ENCODE measurements around the gene NRG2. TPM values are rescaled to one million over a fixed set of nuclear protein-coding genes. Genes with fewer than 3 reads are reported as not detected.

The NRG2 gene
- total RNA-seq, 1 experiment from 2014 or later, result 0.17 TPM

DNA sequence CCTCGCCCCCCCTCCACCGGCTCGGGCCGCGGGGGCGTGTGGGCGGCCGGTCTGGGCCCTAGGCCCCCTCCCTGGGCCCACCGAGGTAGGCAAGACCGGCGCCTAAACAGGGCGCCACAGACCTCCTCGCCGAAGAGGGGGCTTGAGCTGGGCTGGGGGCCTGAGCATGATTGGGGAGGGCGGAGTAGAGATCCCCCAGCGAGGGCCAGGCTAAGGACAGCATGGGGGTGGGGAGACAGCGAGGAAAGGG is 138.6 kb downstream of the NRG2 start:
- DNase-seq (ENCODE audit: low read depth), result no peak

DNA sequence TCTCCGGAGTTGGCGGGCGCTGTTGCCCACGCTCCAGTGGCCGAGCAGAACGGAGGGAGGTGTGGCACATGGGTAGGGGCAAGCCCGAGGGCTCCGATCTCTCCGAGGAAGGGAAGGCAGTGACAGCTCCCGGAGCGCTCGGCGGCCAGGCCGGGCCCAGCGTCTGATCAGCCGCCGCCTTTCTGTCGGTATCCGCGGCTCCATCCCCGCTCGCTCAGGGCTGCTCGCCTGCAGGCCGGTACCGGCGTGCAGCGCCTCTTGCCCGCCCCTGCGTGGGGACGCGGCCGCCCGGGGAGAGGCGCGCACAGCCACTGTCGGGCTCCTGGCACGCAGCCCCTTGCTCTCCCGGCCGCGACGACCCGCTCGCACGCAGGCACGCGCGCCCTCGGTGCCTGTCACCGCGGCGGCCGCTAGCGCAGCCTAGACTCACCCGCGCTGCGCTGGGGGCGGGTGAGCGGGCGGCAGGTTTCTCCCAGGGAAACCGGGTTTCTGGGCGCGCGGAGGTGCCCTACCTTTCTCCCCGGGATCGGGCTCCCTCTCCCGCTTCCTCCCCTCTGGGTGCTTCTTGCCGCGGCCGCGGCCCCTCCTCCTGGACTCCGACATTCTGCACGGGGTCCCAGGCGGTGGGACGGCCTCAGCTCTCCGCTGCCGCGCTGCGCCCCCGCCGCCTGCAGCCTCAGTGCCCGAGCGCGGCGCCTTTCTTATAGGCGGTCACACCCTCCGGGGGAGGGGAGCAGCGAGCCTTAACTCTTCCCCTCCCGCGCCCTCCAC is 139.1 kb downstream of the NRG2 start:
- DNase-seq (ENCODE audit: low read depth), result peak; percentile 25

DNA sequence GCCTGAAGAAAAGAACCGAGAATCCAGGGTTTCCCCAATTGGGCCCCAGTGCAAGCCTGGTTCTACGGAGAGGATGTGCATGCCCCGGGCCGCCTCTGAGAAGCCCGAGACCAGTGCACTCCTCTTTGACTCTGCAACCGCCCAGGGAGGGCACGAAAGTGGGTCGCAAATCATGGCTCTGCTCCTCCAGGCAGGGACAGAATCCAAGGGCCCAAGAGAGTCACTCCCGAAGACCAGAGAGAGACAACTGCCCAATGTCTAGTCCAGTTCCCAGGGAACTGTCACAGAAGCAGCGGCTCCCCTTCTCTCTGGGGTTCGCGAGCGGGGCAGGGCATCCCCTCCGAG is 139.7 kb downstream of the NRG2 start:
- no peak for DNase-seq (ENCODE audit: low read depth)

DNA sequence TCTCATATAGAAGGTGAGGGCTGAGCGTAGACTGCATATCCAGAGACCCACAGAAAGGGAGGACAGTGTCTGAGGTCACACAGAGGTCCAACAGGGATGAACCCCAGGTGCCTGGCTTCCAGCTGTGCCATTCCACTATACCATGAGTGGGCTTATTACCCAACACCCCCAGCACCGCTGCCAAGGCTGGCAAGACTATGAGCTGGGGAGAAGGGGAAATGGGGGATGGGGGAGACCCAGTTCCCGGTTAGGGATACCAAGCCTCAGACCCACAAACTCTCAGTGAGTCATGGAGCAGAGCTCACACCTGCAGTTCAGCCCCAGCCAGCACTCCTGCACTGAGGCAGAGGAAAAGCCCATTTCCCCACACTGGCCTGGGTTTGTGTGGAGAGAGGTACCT is 141.1 kb downstream of the NRG2 start:
- no peak for DNase-seq (ENCODE audit: low read depth)

DNA sequence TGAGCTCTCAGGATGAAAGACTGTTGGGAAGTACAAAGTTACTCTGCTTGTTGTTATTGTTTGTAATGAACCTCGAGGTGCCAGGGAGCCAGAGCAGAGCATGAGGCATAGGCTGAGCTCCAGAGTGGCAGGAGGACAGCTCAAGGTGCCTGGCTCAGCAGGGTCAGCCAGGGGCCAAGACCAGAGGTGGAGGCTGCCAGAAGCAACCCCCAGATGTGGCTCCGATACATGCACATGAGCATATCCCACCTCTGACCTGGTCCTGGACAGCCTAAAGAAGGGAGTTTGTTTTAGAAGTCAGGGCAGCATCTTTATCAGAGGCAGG is 141.9 kb downstream of the NRG2 start:
- no peak for DNase-seq (ENCODE audit: low read depth)

DNA sequence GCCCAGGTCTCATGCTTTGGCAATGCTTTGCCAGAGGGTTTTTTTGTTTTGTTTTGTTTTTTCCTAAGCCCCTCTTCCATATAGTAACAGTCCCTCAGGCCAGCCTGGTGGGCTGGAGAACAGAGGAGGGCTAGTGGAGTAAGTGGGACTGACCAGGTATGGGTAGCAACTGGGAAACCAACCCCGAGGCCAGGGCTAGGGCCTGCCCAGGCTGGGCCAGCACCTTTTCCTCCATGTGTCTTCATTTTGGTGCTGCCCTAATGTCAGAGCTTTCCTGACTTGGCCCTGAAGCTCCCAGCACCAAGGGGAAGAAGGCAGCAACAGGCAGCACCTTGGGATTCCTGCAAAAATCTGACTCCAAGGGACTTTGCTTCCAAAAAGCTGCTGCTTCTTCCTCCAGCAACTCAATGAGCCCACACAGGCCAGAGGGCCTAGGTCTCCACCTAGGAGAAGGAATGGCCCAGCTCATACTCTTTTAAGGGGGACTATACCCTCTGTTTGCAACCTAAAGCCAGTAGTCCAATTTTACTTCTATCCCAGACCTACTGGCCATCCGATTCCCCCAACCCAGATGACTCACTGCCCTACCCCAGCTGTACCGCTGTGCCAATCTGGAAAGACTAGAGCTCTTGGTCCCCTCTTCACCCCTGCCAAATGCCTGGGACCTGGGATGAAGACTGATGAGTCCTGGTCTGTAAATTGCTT is 142.4 kb downstream of the NRG2 start:
- no peak for DNase-seq (ENCODE audit: low read depth)

DNA sequence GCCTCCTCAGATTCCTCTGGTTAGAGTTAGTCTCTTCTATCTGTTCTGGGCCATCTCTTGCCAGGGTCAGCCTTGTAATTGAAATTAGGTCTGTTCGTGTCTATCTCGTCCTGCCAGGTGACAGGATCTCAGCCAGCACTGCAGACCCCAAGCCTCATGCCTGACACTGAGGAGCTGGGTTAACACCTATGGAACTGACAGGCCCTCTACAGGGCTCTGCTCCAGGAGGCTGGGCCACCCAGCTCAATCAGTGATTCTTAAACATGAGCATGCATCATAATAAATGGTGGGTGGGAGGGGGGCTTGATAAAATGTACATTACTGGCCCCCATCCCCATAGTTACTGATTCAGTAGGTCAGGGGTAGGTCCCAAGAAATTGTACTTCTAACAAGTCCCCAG is 144.1 kb downstream of the NRG2 start:
- DNase-seq (ENCODE audit: low read depth), result no peak

DNA sequence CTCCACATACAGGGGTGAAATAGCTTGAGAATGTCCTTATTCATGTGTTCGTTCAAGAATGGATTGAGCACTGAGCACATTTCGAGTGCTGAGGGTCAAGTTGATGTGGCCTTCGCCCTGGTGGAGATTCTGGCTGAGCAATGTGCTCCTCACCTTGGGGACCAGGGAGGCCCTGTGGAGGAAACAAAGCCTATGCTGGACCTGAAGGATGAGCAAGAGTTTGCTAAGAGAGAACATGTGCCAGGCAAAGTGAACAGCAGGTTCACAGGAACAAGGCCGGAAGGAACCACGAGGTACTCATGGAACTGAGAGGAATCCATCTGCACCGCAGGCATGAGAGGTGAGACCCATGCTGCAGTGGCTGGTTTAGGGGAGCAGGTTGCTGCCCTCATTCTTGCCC is 145.1 kb downstream of the NRG2 start:
- no peak for DNase-seq (ENCODE audit: low read depth)

DNA sequence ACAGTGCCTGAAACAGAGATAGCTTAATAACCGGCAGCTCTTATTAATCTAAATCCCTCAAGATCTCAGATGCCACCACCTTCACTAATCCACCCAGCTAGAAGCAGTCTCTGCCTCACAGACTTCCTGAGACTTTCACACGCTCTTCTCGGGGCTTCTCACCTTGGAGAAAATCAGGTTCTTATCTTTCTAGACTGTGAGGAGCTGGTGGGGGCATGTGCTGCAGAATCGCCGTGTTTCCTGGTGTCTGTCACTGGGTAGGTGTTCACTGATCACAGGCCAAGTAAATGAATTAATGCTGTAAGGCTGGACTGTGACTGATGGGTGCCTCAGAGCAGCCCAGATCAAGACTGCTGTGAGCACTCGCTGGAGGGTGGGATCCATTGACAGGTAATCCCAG is 145.8 kb downstream of the NRG2 start:
- DNase-seq (ENCODE audit: low read depth), result no peak

DNA sequence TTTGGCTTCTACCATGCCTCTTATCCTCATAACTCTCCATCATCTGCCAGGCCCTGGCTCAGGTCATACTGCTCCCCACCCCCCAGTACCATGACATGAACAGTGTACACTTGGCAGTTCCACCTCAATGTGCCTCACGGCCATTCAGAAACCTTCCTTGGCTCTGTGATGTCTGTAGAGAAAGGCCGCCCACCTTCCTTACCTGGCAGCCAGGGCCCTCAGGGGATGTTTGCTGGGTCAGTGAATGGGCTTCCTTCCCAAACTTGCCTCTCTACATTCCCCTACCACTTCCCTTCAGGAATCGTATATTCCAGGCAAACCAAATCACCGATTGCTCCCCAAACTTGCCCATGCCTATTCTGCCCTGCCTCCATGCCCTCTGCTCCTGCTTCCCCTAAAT is 146.4 kb downstream of the NRG2 start:
- no peak for DNase-seq (ENCODE audit: low read depth)

DNA sequence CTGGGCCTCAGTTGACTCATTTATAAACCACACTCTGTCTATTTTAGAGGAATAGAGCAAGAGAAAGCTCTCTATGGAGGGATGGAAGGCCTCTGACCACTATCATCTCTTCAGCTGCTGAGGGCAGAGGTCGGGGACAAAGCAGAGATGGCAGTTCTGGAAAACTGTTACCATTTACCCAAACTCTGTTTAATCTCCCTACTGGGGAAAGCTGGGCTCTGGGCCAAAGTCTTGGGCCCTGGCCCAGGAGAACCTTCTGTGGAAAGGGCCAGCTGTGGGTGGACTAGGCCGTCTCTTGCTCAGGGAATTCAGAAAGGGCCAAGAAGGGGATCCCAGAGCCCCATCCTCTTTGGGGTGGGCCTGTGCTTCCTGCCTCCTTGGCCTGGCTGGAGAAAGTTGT is 147.5 kb downstream of the NRG2 start:
- DNase-seq (ENCODE audit: low read depth), result no peak

DNA sequence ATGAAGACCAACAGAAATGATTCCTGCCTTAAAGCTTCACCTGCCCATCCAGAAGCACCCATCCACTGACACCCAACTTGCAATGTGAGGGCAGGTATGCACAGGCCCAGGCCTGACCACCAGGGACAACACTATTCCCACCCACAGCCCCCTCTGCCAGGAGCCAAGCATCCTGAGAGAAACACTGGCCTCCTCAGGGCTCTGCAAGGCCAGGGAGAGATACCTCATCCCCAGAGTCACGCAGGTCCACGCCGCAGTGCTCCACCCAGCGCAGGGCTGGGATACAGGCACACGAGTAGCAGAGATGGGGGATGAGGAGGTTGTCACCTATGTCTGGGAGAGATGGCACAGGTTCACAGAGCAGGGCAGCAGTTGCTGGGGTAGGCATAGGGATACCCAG is 148.1 kb downstream of the NRG2 start:
- DNase-seq (ENCODE audit: low read depth), result no peak

DNA sequence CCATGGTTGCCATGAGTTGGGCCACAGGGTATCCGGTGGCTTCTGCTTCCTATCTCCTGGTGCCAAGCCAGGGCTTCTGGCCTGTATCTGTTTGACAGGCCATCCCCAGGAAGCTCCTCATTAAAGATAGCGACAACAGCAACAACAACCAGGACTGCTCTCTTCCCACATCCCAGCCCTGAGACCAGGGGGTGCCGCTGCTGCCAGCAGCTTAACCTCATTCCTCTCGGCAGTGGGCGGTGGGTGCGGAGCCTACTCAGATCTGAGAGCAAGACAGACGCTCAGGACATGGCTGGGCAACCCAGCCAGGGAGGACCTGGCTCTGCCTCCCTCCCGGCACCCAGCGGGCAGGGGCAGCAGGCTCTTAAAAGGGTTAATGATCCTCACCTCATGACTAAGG is 149.2 kb downstream of the NRG2 start:
- no peak for DNase-seq (ENCODE audit: low read depth)

DNA sequence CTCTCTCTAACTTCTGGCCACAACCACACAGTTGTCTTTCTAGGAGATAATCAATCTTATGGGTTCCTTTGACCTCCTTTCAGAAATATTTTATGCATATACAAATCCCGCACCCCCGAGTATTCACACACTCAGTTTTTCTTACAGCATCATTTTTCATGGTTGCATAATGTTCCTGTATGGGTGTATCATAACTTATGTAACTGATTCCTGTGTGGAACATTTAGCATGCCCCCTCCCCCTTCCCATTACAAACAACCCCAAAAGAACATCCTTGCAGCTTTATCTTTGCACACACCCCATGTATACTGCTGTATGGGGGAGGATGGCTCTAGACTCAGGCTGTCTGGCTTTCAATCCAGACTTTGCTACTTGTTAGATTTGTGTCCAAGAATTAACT is 153.7 kb downstream of the NRG2 start:
- DNase-seq (ENCODE audit: low read depth), result no peak

DNA sequence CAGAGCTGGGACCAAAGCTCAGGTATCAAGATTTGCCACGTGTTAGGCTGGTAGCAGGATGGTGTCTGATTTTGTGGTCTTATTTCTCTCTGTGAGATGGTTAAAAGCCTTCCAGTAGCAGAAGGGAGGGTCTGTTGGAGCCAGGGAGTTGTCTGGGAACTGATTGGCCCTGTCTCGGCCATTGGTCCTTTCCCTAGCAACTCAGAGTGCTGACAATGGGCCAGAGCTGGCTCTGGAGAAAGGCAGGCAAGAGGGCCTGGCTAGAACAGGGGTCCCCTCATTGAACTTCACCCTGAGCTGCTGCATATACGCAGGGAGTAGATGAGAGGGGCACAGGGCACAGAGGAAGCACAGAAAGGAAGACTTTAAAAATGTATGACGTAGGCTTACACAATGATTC is 154.7 kb downstream of the NRG2 start:
- DNase-seq (ENCODE audit: low read depth), result no peak

DNA sequence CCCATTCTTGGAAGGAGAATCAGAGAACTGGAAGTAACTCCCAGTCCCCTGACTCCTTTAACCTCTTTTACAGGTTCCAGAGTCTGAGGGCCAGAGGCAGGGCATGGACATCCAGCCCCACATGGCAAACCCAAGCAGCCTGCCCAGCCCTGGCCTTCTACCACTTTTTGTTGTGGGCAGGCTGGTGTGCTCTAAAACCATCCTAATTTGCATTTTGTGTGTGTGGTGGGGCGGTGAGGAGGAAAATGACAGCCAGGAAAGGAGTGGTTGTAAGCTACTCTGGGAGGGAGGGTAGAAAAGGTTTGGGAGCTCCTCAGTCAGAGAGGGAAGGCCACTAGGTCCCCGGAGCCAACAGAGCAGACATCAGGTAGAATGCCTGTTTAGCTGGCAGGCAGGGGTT is 156.9 kb downstream of the NRG2 start:
- no peak for DNase-seq (ENCODE audit: low read depth)

DNA sequence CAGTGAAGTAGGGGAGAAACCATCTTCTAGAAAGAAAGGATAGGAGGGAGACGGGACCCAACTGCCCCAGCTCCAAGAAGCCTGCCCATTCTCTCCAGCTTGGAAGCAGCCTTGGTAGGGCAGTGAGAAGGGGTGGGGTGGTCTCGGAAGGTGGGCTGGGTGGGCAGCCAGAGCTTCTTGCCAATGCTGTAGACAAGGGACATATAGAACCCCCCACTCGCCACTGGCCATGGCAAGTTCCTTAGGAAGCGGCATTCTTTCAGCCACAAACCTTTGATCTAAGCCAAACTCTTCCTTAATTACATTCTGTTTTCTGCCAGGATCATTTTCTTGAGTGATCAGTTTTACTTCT is 157.3 kb downstream of the NRG2 start:
- no peak for DNase-seq (ENCODE audit: low read depth)

DNA sequence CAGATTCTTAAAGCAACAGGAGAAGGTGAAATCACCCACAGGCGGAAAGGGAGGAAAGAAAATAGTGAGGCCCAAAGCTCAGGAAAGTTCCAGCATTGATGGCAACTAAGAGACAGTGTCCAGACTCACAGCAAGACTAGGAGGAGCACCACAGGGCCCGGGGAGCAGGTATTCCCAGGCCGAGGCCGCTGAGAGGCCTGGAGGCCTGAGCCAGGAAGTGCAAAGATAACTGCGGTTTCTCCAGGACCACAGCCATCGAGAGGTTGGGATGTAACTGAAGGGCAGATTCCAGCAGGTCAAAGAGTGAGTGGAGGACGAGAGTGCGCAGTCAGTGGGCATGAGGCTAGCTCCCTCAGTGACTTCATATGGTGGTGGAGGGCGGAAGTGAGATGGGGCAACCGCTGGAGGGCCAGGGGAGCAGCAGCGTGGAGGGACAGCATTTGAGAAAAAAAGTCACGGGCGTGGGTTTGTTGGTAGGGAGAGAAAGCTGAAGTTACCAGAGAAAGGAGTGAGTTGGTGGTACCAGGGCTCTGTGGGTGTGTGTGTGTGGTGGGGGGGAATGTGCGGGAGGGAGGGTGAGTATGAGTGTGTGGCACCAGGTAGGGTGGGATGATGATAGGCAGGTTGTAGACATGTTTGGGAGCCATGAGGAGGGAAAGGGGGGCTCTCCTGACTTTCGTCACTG is 157.8 kb downstream of the NRG2 start:
- DNase-seq (ENCODE audit: low read depth), result no peak

DNA sequence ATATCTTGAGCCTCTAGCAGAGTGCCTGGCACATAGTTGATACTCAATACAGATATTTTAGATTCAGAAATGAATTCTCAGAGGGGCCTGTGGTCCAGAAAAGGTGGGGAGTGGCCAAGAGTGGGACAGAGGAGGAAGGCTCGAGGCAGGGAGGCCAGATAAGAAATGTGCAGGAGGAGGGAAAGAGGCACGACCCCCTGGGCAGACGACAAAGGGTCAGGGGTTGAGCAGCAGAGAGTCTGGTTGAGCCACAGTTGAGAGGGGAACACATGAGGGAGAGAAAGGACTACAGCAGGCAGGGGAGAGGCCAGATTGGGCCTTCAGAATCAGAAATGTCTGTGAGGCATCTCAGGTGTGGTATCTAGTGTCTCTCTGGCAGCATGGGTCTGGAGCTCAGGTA is 158.4 kb downstream of the NRG2 start:
- DNase-seq (ENCODE audit: low read depth), result no peak

DNA sequence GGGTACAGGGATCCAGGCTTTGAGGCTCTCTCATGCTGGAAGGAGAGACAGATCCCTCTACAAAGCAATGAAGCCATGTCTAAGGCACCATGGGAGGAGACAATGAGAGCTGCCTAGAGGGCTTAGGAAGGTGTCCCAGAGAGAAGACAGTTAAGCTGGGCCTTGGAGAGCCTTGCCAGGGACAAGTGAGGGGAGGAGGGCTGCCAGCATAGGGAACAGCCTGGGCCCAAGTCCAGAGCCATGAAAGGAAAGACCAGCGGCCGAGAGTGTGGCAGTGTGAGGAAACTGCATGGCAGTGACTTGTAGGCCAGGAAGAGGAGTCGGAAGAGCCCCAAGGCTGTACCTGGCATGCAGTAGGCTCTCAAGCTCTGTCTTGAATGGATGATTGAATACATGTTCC is 159.0 kb downstream of the NRG2 start:
- DNase-seq (ENCODE audit: low read depth), result no peak

DNA sequence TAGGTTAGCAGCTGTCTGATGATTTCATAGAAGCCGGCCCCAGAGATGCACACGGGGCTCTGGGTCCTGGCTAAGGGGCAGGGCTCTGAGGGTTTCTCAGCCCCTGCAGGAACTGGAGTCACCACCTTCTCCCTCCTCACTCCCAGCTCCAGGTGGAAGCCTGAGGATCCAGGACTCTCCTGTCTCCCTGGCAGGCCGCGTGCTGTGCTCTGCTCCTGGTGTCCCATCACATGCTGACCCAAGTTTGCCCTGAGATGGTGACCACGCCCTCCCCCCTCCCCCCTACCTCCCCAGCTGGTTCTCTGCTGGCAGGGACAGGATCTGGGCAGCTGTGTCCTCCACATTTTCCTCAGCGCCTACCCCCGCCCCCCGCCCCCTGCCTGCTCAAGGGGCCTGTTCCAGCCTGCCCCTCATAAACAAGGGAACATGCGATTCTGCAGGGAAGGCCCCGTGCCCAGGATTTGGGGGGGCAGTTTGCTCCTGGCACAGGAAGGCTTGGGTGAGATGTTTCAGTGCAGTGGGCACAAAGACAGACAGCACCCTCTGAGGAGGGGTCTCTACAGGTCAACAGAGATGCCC is 160.0 kb downstream of the NRG2 start:
- no peak for DNase-seq (ENCODE audit: low read depth)

DNA sequence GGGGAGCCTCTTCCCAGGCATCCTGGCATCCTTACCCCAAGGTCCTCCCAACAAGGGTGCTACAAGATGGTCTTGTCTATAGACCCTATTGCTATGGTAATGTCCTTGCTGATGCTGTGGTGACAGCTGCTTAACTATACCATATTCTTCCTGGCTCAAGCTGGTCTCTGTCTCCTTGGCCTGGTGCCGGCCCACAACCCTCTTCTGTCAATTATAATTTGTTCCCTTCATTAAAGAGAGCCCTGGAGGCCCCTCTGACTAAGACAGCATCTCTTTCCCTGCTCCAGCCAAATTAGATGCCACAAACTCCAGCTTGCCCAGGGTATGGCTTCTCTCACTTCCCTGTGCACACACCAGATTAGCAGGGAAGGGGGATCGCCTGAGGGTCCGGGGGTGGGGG is 160.8 kb downstream of the NRG2 start:
- no peak for DNase-seq (ENCODE audit: low read depth)

DNA sequence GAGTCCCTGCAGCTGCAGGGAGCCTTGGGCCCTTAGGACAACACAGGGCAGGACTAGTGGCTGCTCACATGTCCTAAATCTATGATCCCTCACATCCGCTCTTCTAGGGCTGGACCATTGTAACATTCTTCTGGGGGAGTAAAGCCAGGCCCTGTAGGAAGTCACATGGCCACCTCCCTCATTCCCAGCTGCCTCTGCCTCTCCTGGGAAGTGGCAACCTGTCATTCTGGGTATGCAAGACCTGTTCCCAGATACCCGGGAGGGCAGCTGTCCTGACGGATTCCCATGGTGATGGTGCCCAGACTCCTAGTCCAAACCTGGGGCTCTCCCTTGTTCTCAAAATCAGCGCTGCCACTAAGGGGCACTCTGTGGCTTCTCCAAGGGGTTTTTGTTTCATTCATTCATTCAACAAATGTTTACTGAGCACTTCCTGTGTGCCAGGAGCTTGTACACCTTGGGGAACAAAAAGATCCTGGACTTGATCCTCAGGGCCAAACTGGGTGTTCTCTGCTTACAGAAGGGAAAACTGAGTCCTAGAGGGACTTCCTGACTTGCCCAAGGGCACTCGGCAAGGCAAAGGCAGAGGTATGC is 161.9 kb downstream of the NRG2 start:
- DNase-seq (ENCODE audit: low read depth), result no peak

Data from Daoy (cell line).